Erythroblast (primary cell): ENCODE results near the gene GTPBP10.

Source experiments
- GATA1 ChIP-seq: IDR thresholded peaks from 2 replicates; pipeline ENCODE4 v1.6.1; 2011; ENCODE audit warnings: low read depth, mild to moderate bottlenecking, control low read depth, low read length, moderate library complexity
- POLR2A ChIP-seq: IDR thresholded peaks from 2 replicates; pipeline ENCODE4 v1.6.1; 2011; ENCODE audit warnings: mild to moderate bottlenecking, low read length

GRCh38 chr7:90320418-90320800 is 26.1 kb upstream of the GTPBP10 start:
- TF ChIP-seq POLR2A (no peak), GATA1 (no peak)
